A549 (cell line): ENCODE data around the gene DDX10.

Experiments used
- CHD4 ChIP-seq: fragments of 200-600 bp; sonication (generic); IDR thresholded peaks from 2 replicates; pipeline ENCODE4 v1.6.1; 2016; ENCODE audit warnings: antibody characterized with exemption, mild to moderate bottlenecking, borderline replicate concordance
- CTCF ChIP-seq: fragments of >200 bp; sonication (Bioruptor Twin); formaldehyde crosslinking; IDR thresholded peaks from 3 replicates; pipeline ENCODE4 v1.5.1; 2016
- NFE2L2 ChIP-seq: fragments of 150-350 bp; conservative IDR thresholded peaks from 2 replicates; pipeline ENCODE4 v1.6.1; 2014; ENCODE audit warnings: low read length
- RCOR1 ChIP-seq: fragments of 150-350 bp; IDR thresholded peaks from 2 replicates; pipeline ENCODE4 v1.6.1; 2014; ENCODE audit warnings: antibody characterized with exemption, low read length, low read depth
- SREBF2 ChIP-seq: fragments of 450-650 bp; IDR thresholded peaks from 2 replicates; pipeline ENCODE4 v1.6.1; 2014; ENCODE audit warnings: mild to moderate bottlenecking, moderate library complexity

DNA sequence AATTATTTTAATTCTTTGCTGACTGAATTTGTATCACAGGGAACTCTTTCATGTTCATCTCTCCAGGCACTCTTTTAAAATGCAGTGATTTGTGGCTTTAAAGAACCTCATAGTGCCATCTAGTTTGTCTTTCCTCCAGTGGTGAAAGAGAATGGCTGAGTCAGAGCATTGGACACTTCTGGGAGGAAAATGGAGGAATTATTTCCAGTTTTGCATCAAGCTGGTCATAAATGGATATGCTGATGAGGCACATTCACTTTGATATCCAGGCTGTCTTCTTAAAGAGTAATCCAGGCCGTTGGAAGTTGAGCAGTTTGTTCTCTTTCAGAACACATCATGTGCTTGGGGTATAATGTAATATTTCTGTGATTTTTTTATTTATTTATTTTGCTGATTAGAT lies 273.7 kb downstream of the DDX10 start:
- TF ChIP-seq SREBF2: no peak
- TF ChIP-seq RCOR1: no peak
- no peak for TF ChIP-seq NFE2L2
- no peak for TF ChIP-seq CTCF
- TF ChIP-seq CHD4: no peak
